GM12878 (cell line): ENCODE data around the gene FURIN. TPM values are rescaled to one million over a fixed set of nuclear protein-coding genes. Genes with fewer than 3 reads are reported as not detected.

Source experiments
- CBX5 ChIP-seq: sonication (generic); IDR thresholded peaks from 2 replicates; pipeline ENCODE4 v1.6.1; 2016; ENCODE audit warnings: low read depth, moderate library complexity, mild to moderate bottlenecking, inconsistent platforms
- ETV6 ChIP-seq, 2 experiments: fragments of 450-650 bp in 1 of 2; IDR thresholded peaks in 1 of 2; conservative IDR thresholded peaks in 1 of 2; 2 replicates each; pipeline ENCODE4 v1.6.1; 2014; ENCODE audit warnings: antibody characterized with exemption in 1 of 2, borderline replicate concordance in 1 of 2, low read depth in 1 of 2, mild to moderate bottlenecking in 1 of 2, moderate library complexity in 1 of 2
- IKZF2 ChIP-seq, 2 experiments: fragments of 450-650 bp; IDR thresholded peaks; 2 replicates each; pipeline ENCODE4 v1.6.1; 2017; ENCODE audit warnings: mild to moderate bottlenecking in 2 of 2, moderate library complexity in 2 of 2
- JUNB ChIP-seq: IDR thresholded peaks from 2 replicates; pipeline ENCODE4 v1.6.1; 2016; ENCODE audit warnings: antibody characterized with exemption, mild to moderate bottlenecking
- JUND ChIP-seq: IDR thresholded peaks from 2 replicates; pipeline ENCODE4 v1.6.1; 2012; ENCODE audit warnings: low read depth, mild to moderate bottlenecking, low read length, improper control_type of control experiment, moderate library complexity
- KAT2A ChIP-seq: conservative IDR thresholded peaks from 2 replicates; pipeline ENCODE4 v1.6.1; 2011; ENCODE audit warnings: low read depth, low read length; ENCODE audit not compliant: control insufficient read depth
- KLF5 ChIP-seq: fragments of 450-650 bp; IDR thresholded peaks from 2 replicates; pipeline ENCODE4 v1.6.1; 2014; ENCODE audit warnings: mild to moderate bottlenecking; ENCODE audit not compliant: partially characterized antibody
- MEF2A ChIP-seq: IDR thresholded peaks from 2 replicates; pipeline ENCODE4 v1.6.1; 2011; ENCODE audit warnings: low read depth, mild to moderate bottlenecking, low read length, moderate library complexity; ENCODE audit not compliant: insufficient read depth
- MTA2 ChIP-seq: fragments of 450-650 bp; IDR thresholded peaks from 2 replicates; pipeline ENCODE4 v1.6.1; 2016; ENCODE audit warnings: low read depth, mild to moderate bottlenecking, moderate library complexity
- MYC ChIP-seq: IDR thresholded peaks from 2 replicates; pipeline ENCODE4 v1.6.1; 2011; ENCODE audit warnings: mild to moderate bottlenecking, low read length, moderate library complexity, inconsistent platforms; ENCODE audit not compliant: insufficient read depth, insufficient replicate concordance, insufficient read length, severe bottlenecking
- PML ChIP-seq: IDR thresholded peaks from 2 replicates; pipeline ENCODE4 v1.6.1; 2012; ENCODE audit warnings: low read length, inconsistent platforms
- RB1 ChIP-seq: fragments of 450-650 bp; formaldehyde crosslinking; IDR thresholded peaks from 2 replicates; pipeline ENCODE4 v1.6.1; 2017; ENCODE audit warnings: mild to moderate bottlenecking, borderline replicate concordance
- RCOR1 ChIP-seq: conservative IDR thresholded peaks from 2 replicates; pipeline ENCODE4 v1.6.1; 2012; ENCODE audit warnings: low read depth, low read length, improper control_type of control experiment
- SIX5 ChIP-seq: IDR thresholded peaks from 2 replicates; pipeline ENCODE4 v1.6.1; 2011; ENCODE audit warnings: mild to moderate bottlenecking, low read depth, low read length, moderate library complexity; ENCODE audit not compliant: severe bottlenecking
- SMARCA5 ChIP-seq: fragments of 450-650 bp; IDR thresholded peaks from 2 replicates; pipeline ENCODE4 v1.6.1; 2017; ENCODE audit warnings: mild to moderate bottlenecking
- ZNF384 ChIP-seq: IDR thresholded peaks from 2 replicates; pipeline ENCODE4 v1.6.1; 2012; ENCODE audit warnings: low read depth, mild to moderate bottlenecking, low read length, improper control_type of control experiment, borderline replicate concordance
- polyA plus RNA-seq, 11 experiments: library from polyadenylated mRNA; depleted of rRNA in 4 of 11; unstranded in 6 of 11; stranded (reverse) in 5 of 11; fragments of >200 nt; fragmentation: Nextera tagmentation in 4 of 11; fragmentation: Illumina TruSeq in 1 of 11; extraction: Ambion mirVana in 4 of 11; extraction: Trizol in 1 of 11; gene quantifications; 1 replicate in 1 of 11; 2 replicates in 10 of 11; pipeline versions ENCODE4 v1.2.1 to v1.2.3, GENCODE V29; 2011 to 2016; ENCODE audit warnings: inconsistent platforms in 2 of 11, missing spikeins in 2 of 11, low read depth in 1 of 11
- total RNA-seq, 4 experiments: library from RNA; depleted of rRNA in 3 of 4; stranded (reverse); fragments of >200 nt in 3 of 4; fragmentation: Illumina TruSeq in 1 of 4; extraction: Trizol in 1 of 4; gene quantifications; 2 replicates each; pipeline versions ENCODE4 v1.2.1 to v1.2.3, GENCODE V29; 2013 to 2021
- TF ChIP-seq, protein P1 (sequence below): IDR thresholded peaks from 2 replicates; pipeline ENCODE4 v1.6.1; 2011; ENCODE audit warnings: mild to moderate bottlenecking, low read depth, low read length, moderate library complexity; ENCODE audit not compliant: insufficient replicate concordance
- TF ChIP-seq, protein P2 (sequence below): IDR thresholded peaks from 2 replicates; pipeline ENCODE4 v1.6.1; 2012; ENCODE audit warnings: low read depth, low read length, improper control_type of control experiment
- TF ChIP-seq, protein P3 (sequence below): IDR thresholded peaks from 2 replicates; pipeline ENCODE4 v1.6.1; 2011; ENCODE audit warnings: low read depth, low read length, improper control_type of control experiment, borderline replicate concordance
- TF ChIP-seq, protein P4 (sequence below): fragments of 450-650 bp; IDR thresholded peaks from 2 replicates; pipeline ENCODE4 v1.6.1; 2017; ENCODE audit warnings: mild to moderate bottlenecking, low read depth, inconsistent platforms; ENCODE audit not compliant: poor library complexity, severe bottlenecking
- TF ChIP-seq, protein P5 (sequence below): fragments of 450-650 bp; IDR thresholded peaks from 2 replicates; pipeline ENCODE4 v1.6.1; 2017; ENCODE audit warnings: antibody characterized with exemption, mild to moderate bottlenecking, moderate library complexity

The FURIN gene
- total and polyA plus RNA-seq, 10 of the 15 experiments (the other 5 are each of a cell fraction or from before 2014, with no cell fraction given) = 0.47 to 39.9 (median 8.0) TPM

DNA sequence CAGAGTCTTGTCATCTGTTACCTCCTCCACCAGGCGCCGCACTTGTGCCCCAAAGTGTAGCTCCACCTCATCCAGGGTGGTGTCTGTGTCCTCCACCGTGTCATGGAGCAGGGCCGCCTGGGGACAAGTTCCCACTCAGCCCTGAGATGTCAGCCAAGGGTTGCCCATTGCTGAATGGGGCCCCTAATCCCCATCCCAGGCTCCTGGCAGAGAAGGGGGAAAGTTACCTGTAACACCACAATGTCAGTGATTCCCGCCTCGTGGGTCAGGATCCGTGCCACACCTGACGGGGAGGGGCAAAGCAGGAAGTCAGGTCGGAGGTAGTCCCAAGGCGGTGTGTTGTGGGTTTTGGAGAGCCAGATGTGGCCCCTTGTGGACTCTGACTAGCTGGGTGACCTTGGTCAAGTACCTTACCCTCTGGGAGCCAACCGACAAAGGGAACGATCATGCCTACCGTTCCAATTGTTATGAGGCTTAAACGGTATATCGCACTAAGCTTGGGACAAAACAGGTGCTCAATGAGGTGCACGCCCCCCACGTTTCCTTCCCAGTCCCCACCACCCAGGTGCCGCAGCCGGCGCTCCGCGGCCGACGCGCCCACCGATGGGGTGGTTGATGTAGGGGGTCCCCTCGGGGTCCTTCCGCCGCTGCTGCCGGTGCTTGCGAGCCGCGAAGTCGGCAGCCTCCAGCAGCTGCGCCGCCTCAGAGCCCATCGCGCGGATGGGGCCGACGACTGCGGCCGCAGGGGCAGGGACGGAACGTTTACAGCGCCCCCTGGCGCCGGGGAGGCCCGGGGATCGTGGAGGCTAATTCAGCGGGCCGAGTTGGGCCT lies 63.7 kb downstream of the FURIN start, which contains the start of gene HDDC3 (continued):
- TF ChIP-seq, protein P1, sequence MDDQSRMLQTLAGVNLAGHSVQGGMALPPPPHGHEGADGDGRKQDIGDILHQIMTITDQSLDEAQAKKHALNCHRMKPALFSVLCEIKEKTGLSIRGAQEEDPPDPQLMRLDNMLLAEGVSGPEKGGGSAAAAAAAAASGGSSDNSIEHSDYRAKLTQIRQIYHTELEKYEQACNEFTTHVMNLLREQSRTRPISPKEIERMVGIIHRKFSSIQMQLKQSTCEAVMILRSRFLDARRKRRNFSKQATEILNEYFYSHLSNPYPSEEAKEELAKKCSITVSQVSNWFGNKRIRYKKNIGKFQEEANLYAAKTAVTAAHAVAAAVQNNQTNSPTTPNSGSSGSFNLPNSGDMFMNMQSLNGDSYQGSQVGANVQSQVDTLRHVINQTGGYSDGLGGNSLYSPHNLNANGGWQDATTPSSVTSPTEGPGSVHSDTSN = peak; percentile 42
- TF ChIP-seq KLF5 = peak; percentile 25
- TF ChIP-seq, protein P2, sequence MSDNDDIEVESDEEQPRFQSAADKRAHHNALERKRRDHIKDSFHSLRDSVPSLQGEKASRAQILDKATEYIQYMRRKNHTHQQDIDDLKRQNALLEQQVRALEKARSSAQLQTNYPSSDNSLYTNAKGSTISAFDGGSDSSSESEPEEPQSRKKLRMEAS = no peak; the same call in 1 of the 2 replicates
- TF ChIP-seq, protein P3, sequence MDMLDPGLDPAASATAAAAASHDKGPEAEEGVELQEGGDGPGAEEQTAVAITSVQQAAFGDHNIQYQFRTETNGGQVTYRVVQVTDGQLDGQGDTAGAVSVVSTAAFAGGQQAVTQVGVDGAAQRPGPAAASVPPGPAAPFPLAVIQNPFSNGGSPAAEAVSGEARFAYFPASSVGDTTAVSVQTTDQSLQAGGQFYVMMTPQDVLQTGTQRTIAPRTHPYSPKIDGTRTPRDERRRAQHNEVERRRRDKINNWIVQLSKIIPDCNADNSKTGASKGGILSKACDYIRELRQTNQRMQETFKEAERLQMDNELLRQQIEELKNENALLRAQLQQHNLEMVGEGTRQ = no peak
- TF ChIP-seq PML = no peak
- TF ChIP-seq RCOR1 = peak; percentile 84; the same call in 1 of the 2 replicates
- TF ChIP-seq ZNF384 = no peak
- peak; percentile 64; the same call in 1 of the 2 replicates for TF ChIP-seq RB1
- no peak for TF ChIP-seq CBX5
- TF ChIP-seq, protein P4, sequence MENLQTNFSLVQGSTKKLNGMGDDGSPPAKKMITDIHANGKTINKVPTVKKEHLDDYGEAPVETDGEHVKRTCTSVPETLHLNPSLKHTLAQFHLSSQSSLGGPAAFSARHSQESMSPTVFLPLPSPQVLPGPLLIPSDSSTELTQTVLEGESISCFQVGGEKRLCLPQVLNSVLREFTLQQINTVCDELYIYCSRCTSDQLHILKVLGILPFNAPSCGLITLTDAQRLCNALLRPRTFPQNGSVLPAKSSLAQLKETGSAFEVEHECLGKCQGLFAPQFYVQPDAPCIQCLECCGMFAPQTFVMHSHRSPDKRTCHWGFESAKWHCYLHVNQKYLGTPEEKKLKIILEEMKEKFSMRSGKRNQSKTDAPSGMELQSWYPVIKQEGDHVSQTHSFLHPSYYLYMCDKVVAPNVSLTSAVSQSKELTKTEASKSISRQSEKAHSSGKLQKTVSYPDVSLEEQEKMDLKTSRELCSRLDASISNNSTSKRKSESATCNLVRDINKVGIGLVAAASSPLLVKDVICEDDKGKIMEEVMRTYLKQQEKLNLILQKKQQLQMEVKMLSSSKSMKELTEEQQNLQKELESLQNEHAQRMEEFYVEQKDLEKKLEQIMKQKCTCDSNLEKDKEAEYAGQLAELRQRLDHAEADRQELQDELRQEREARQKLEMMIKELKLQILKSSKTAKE = peak; percentile 66
- TF ChIP-seq, protein P5, sequence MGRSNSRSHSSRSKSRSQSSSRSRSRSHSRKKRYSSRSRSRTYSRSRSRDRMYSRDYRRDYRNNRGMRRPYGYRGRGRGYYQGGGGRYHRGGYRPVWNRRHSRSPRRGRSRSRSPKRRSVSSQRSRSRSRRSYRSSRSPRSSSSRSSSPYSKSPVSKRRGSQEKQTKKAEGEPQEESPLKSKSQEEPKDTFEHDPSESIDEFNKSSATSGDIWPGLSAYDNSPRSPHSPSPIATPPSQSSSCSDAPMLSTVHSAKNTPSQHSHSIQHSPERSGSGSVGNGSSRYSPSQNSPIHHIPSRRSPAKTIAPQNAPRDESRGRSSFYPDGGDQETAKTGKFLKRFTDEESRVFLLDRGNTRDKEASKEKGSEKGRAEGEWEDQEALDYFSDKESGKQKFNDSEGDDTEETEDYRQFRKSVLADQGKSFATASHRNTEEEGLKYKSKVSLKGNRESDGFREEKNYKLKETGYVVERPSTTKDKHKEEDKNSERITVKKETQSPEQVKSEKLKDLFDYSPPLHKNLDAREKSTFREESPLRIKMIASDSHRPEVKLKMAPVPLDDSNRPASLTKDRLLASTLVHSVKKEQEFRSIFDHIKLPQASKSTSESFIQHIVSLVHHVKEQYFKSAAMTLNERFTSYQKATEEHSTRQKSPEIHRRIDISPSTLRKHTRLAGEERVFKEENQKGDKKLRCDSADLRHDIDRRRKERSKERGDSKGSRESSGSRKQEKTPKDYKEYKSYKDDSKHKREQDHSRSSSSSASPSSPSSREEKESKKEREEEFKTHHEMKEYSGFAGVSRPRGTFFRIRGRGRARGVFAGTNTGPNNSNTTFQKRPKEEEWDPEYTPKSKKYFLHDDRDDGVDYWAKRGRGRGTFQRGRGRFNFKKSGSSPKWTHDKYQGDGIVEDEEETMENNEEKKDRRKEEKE = 0 out of 2 replicates have a peak, but pooled peaks have one; percentile 9
- TF ChIP-seq MTA2 = peak; percentile 8; the same call in 1 of the 2 replicates
- TF ChIP-seq JUNB = no peak
- TF ChIP-seq IKZF2 (IDR thresholded peaks at IDR 0.05) = peak; percentile 27 to 46; a peak in 2 of 4 replicates
- no peak for TF ChIP-seq KAT2A
- TF ChIP-seq MYC = peak; percentile 43
- peak; percentile 12 for TF ChIP-seq SIX5
- peak; percentile 67 for TF ChIP-seq MEF2A
- peak; percentile 99 for TF ChIP-seq SMARCA5
- 0 out of 4 replicates have a peak, but pooled peaks of 1 of the 2 experiments have one; percentile 19 for TF ChIP-seq ETV6 (conservative IDR thresholded peaks at IDR 0.05 in 1 of 2, IDR thresholded peaks at IDR 0.05 in 1 of 2; ENCODE audit: borderline replicate concordance in 1 of 2, low read depth in 1 of 2)
- TF ChIP-seq JUND = no peak
